Upper lobe of right lung (tissue), 1 donor: ENCODE data around the gene HMGCR. TPM values are rescaled to one million over a fixed set of nuclear protein-coding genes. Genes with fewer than 3 reads are reported as not detected.

Experiments used
- ATAC-seq: fragments of 200-7000 bp; cut with Tn5 transposase; one replicate; pipeline ENCODE4 v1.9.1; 2020; ENCODE audit warnings: mild to moderate bottlenecking, moderate library complexity
- DNase-seq: peaks from one replicate; pipeline ENCODE4 v3.0.0-alpha.2; 2020
- H3K27ac ChIP-seq: fragments of 200-600 bp; one replicate; pipeline ENCODE4 v1.8.0; 2022
- H3K27me3 ChIP-seq: fragments of 200-600 bp; one replicate; pipeline ENCODE4 v1.8.0; 2022; ENCODE audit warnings: mild to moderate bottlenecking
- H3K36me3 ChIP-seq: fragments of 200-600 bp; one replicate; pipeline ENCODE4 v1.8.0; 2022
- H3K4me1 ChIP-seq: fragments of 200-600 bp; one replicate; pipeline ENCODE4 v1.8.0; 2022
- H3K4me3 ChIP-seq: fragments of 200-600 bp; one replicate; pipeline ENCODE4 v1.8.0; 2022; ENCODE audit warnings: mild to moderate bottlenecking
- H3K9me3 ChIP-seq: fragments of 200-600 bp; one replicate; pipeline ENCODE4 v1.8.0; 2022
- intact Hi-C: fragments of 100-400 bp; cut with DNase I; formaldehyde crosslinking; loops from one replicate; pipeline ENCODE4 v1.11.0; 2022
- total RNA-seq: library from RNA; stranded (reverse); fragmentation: NEBNext Ultra II Directional; extraction: Animal tissue kit (Norgen Biotek cat#: 25700); gene quantifications from one replicate; pipeline ENCODE4 v1.2.1, GENCODE V29; 2021
- TF ChIP-seq, protein P1 (sequence below): fragments of 200-600 bp; IDR thresholded peaks from one replicate; pipeline ENCODE4 v1.8.0; 2022; ENCODE audit warnings: antibody characterized with exemption
- donor health status: DM: no; HTN: yes; CAD: no; lungs with severe emphysema.

The HMGCR gene
- total RNA-seq, 1 donor from 2014 or later: 96.5 TPM

DNA sequence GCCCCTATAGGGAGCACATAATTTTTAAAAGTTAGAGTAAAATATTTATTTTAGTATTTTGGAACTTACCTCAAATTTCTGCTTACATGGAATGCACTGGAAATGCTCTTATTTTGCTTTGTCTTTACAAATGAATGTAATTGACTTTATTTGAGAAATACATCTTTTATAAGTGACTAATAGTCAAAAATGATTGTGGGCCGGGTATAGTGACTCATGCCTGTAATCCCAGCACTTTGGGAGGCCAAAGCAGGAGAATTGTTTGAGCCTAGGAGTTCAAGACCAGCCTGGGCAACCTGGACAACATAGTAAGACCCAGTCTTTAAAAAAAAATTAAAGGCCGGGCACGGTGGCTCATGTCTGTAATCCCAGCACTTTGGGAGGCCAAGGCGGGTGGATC, 5.8 kb downstream of the HMGCR start:
- H3K4me1 ChIP-seq: no peaks in the 10 kb centered on the region
- no peak overlapping the region for H3K27ac ChIP-seq
- ATAC-seq (no peak), DNase-seq (no peak)
- no peaks in the 10 kb centered on the region for H3K27me3 ChIP-seq
- intact Hi-C loops: no loop called here
- TF ChIP-seq, protein P1, sequence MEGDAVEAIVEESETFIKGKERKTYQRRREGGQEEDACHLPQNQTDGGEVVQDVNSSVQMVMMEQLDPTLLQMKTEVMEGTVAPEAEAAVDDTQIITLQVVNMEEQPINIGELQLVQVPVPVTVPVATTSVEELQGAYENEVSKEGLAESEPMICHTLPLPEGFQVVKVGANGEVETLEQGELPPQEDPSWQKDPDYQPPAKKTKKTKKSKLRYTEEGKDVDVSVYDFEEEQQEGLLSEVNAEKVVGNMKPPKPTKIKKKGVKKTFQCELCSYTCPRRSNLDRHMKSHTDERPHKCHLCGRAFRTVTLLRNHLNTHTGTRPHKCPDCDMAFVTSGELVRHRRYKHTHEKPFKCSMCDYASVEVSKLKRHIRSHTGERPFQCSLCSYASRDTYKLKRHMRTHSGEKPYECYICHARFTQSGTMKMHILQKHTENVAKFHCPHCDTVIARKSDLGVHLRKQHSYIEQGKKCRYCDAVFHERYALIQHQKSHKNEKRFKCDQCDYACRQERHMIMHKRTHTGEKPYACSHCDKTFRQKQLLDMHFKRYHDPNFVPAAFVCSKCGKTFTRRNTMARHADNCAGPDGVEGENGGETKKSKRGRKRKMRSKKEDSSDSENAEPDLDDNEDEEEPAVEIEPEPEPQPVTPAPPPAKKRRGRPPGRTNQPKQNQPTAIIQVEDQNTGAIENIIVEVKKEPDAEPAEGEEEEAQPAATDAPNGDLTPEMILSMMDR: no peak
- H3K36me3 ChIP-seq: peaks cover 47% of the 10 kb centered on the region
- H3K9me3 ChIP-seq: no peaks in the 10 kb centered on the region
- no peak overlapping the region for H3K4me3 ChIP-seq

GRCh38 chr5:75348241-75348640, 11.2 kb downstream of the HMGCR start:
- TF ChIP-seq, protein P1: no peak
- ATAC-seq: no peak
- Histone ChIP-seq H3K9me3 (no peaks in the 10 kb centered on the region), H3K27me3 (no peaks in the 10 kb centered on the region), H3K4me3 (no peak overlapping the region), H3K4me1 (no peaks in the 10 kb centered on the region), H3K27ac (no peak overlapping the region), H3K36me3 (peaks cover 87% of the 10 kb centered on the region)
- DNase-seq: no peak
- intact Hi-C loops: no loop called here

GRCh38 chr5:75349663-75350062, 12.6 kb downstream of the HMGCR start:
- H3K27ac ChIP-seq: no peak overlapping the region
- DNase-seq (no peak), ATAC-seq (no peak)
- no peaks in the 10 kb centered on the region for H3K9me3 ChIP-seq
- no peak overlapping the region for H3K4me3 ChIP-seq
- intact Hi-C loops: no loop called here
- no peaks in the 10 kb centered on the region for H3K27me3 ChIP-seq
- TF ChIP-seq, protein P1: no peak
- H3K4me1 ChIP-seq: no peaks in the 10 kb centered on the region
- peaks cover 87% of the 10 kb centered on the region for H3K36me3 ChIP-seq

DNA sequence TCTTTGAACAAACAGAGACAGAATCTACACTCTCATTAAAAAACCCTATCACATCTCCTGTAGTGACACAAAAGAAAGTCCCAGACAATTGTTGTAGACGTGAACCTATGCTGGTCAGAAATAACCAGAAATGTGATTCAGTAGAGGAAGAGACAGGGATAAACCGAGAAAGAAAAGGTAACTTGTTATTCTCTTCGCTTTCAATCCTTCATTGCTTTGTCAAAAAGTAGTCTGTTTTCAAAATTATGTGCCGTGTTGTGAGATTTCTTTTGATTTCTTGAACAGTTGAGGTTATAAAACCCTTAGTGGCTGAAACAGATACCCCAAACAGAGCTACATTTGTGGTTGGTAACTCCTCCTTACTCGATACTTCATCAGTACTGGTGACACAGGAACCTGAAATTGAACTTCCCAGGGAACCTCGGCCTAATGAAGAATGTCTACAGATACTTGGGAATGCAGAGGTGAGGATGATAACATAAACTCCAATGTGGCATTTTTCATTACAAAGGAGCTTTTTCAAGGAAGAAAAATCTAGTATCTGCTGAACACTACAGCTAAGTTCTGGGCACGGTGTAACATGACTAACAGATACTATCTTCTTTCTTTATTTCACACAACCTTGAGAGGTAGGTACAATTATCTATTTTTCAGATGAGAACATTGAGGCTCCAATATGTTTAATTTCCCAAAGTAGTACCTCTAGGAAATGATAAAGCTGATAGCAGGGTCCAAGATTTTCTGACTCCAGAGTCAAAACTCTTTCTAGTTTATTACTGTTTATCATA, 14.3 kb downstream of the HMGCR start:
- intact Hi-C loops: no loop called here
- H3K36me3 ChIP-seq: peaks cover 87% of the 10 kb centered on the region
- ATAC-seq: no peak

DNA sequence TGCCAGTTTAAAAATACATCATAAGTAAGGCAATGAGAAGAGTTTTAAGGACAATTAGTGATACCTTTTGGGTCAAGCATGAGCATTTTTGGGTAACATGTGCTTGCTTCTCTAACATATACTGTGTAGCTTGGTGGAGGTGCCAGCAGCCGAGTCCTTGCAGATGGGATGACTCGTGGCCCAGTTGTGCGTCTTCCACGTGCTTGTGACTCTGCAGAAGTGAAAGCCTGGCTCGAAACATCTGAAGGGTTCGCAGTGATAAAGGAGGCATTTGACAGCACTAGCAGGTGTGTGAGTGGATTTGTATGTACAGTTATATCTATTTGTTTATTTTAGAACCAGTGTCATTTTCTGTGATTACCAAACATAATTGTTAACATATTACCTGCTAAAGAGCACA, 18.2 kb downstream of the HMGCR start:
- intact Hi-C loops: no loop called here
- ATAC-seq: no peak
- no peaks in the 10 kb centered on the region for H3K9me3 ChIP-seq
- H3K27ac ChIP-seq: no peak overlapping the region
- no peaks in the 10 kb centered on the region for H3K4me1 ChIP-seq
- no peak for DNase-seq
- no peak overlapping the region for H3K4me3 ChIP-seq
- no peaks in the 10 kb centered on the region for H3K27me3 ChIP-seq
- peaks cover 96% of the 10 kb centered on the region for H3K36me3 ChIP-seq
- TF ChIP-seq, protein P1: no peak

More for the DNA sequence above, 14.3 kb downstream of the HMGCR start:
- no peak for DNase-seq
- TF ChIP-seq, protein P1: no peak
- H3K9me3 ChIP-seq: no peaks in the 10 kb centered on the region
- H3K4me1 ChIP-seq: no peaks in the 10 kb centered on the region
- H3K27ac ChIP-seq: no peak overlapping the region
- H3K4me3 ChIP-seq: no peak overlapping the region
- no peaks in the 10 kb centered on the region for H3K27me3 ChIP-seq
